Psoas muscle (tissue), 8 donors: Measurements from ENCODE around the gene CLEC16A. TPM values are rescaled to one million over a fixed set of nuclear protein-coding genes. Genes with fewer than 3 reads are reported as not detected.

Experiments
- ATAC-seq, 4 donors: fragments of 200-7000 bp; cut with Tn5 transposase; one replicate each; pipeline ENCODE4 v1.9.1; 2020; ENCODE audit warnings: moderate library complexity in 3 of 4, mild to moderate bottlenecking in 2 of 4
- DNase-seq, 2 donors: peaks; one replicate each; pipeline ENCODE4 v3.0.0-alpha.2; 2020
- H3K27ac ChIP-seq: fragments of 200-600 bp; one replicate; pipeline ENCODE4 v1.8.0; 2022
- H3K27me3 ChIP-seq, 3 donors: fragments of 200-600 bp in 1 of 3; one replicate each; pipeline versions ENCODE4 v1.6.1 to v1.8.0; 2013 to 2022; ENCODE audit warnings: low read length in 2 of 3, mild to moderate bottlenecking in 2 of 3, moderate library complexity in 1 of 3; ENCODE audit not compliant: insufficient read depth in 3 of 3
- H3K36me3 ChIP-seq, 2 donors: fragments of 200-600 bp in 1 of 2; one replicate each; pipeline versions ENCODE4 v1.6.1 to v1.8.0; 2013 to 2022; ENCODE audit warnings: low read depth in 1 of 2, mild to moderate bottlenecking in 1 of 2, moderate library complexity in 1 of 2; ENCODE audit not compliant: insufficient read depth in 1 of 2
- H3K4me1 ChIP-seq: fragments of 200-600 bp; one replicate; pipeline ENCODE4 v1.8.0; 2022
- H3K4me3 ChIP-seq: fragments of 200-600 bp; one replicate; pipeline ENCODE4 v1.8.0; 2022; ENCODE audit warnings: mild to moderate bottlenecking
- H3K9me3 ChIP-seq: fragments of 200-600 bp; one replicate; pipeline ENCODE4 v1.8.0; 2022
- WGBS, 3 donors: extraction: QIAGEN DNeasy Blood & Tissue Kit; methylation state at CpG; one replicate each; pipeline versions ENCODE4 v1.1.6 to v1.1.7; 2013; 5-methylcytosine and 5-hydroxymethylcytosine counted together
- intact Hi-C, 2 donors: fragments of 100-400 bp; cut with DNase I; formaldehyde crosslinking; loops; one replicate each; pipeline versions ENCODE4 v1.11.0 to v1.14.2; 2022
- polyA plus RNA-seq, 3 donors: library from polyadenylated mRNA; stranded (reverse); fragments of 200-250 nt; gene quantifications; one replicate each; pipeline ENCODE4 v1.2.3, GENCODE V29; 2013
- total RNA-seq, 4 donors: library from RNA; stranded (reverse); fragmentation: NEBNext Ultra II Directional in 2 of 4; extraction: Animal tissue kit (Norgen Biotek cat#: 25700) in 2 of 4; gene quantifications; one replicate each; pipeline versions ENCODE4 v1.2.1 to v1.2.4, GENCODE V29; 2021 to 2023
- TF ChIP-seq, protein P1 (sequence below): fragments of 200-600 bp; IDR thresholded peaks from one replicate; pipeline ENCODE4 v1.8.0; 2022; ENCODE audit warnings: antibody characterized with exemption
- donor health status: healthy with polysubstance abuse.
- donor health status: DM: no; HTN: no; CAD: no; lungs with moderate emphysema.
- donor health status: Bipolar disorder and iron deficiency.
- donor health status: healthy.
- donor health status: DM: yes; HTN: yes; CAD: no.
- donor health status: DM: no; HTN: no; CAD: no.
- donor health status: DM: no; HTN: no; CAD: no.
- donor health status: DM: yes; HTN: yes; CAD: no.

CLEC16A gene
- total and polyA plus RNA-seq, 7 donors, result 13.1 to 28.1 (median 21.4) TPM

DNA sequence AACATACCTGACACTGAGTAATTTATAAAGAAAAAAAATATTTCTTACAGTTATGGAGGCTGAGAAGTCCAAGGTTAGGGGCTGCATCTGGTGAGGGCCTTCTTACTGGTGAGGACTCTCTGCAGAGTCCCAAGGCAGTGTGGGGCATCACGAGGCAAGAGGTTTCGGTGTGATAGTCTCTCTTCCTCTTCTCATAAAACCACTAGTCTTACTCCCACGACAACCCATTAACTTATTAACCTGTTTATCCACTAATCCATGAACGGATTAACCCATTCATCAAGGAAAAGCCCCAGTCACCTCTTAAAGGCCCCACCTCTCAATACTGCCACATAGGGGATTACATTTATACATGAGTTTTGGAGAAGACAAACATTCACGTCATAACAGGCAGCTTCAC, 47.2 kb upstream of the CLEC16A start:
- ATAC-seq, result no peak
- Histone ChIP-seq H3K4me1 (no peaks in the 10 kb centered on the region), H3K27ac (no peak overlapping the region), H3K27me3 (no peaks in the 10 kb centered on the region), H3K9me3 (no peaks in the 10 kb centered on the region), H3K4me3 (no peak overlapping the region), H3K36me3 (peaks cover 0 to 3% of the 10 kb centered on the region in 2 donors)
- TF ChIP-seq, protein P1, sequence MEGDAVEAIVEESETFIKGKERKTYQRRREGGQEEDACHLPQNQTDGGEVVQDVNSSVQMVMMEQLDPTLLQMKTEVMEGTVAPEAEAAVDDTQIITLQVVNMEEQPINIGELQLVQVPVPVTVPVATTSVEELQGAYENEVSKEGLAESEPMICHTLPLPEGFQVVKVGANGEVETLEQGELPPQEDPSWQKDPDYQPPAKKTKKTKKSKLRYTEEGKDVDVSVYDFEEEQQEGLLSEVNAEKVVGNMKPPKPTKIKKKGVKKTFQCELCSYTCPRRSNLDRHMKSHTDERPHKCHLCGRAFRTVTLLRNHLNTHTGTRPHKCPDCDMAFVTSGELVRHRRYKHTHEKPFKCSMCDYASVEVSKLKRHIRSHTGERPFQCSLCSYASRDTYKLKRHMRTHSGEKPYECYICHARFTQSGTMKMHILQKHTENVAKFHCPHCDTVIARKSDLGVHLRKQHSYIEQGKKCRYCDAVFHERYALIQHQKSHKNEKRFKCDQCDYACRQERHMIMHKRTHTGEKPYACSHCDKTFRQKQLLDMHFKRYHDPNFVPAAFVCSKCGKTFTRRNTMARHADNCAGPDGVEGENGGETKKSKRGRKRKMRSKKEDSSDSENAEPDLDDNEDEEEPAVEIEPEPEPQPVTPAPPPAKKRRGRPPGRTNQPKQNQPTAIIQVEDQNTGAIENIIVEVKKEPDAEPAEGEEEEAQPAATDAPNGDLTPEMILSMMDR, result no peak
- WGBS, 3 donors, result 76 to 80% (median 76%) methylated on average over 5 of the region's 5 CpGs
- no peak for DNase-seq
- intact Hi-C loops, result no loop called here

DNA sequence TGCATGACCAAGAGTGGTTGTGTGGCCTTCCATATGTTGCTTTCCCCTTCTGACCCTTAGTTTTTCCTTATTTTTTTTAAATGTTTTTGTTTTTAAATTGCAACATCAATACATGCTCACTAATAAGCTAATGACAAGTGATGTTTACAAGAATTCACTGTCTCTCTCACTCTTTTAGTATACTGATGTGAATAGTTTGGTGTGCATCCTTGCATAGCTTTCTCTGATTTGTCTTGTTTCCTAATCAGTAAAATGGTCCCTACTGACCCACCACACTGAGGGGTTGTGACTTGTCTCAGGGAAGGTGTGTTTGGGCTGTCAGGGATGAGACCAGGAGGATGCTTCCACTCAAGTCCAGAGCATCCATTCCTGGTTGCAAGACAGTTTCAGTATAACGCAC, 41.4 kb upstream of the CLEC16A start:
- WGBS, 3 donors, result 93 to 100% (median 97%) methylated on average over 1 of the region's 1 CpG
- Histone ChIP-seq H3K9me3 (no peaks in the 10 kb centered on the region), H3K27ac (no peak overlapping the region), H3K27me3 (no peaks in the 10 kb centered on the region), H3K36me3 (peaks cover 0 to 12% of the 10 kb centered on the region in 2 donors), H3K4me1 (no peaks in the 10 kb centered on the region), H3K4me3 (no peak overlapping the region)
- intact Hi-C loops, result loop anchor here (5.0 to 10.0 kb wide), 2 partner anchors 66 to 138 kb away; no protein-coding TSS in a partner anchor
- ATAC-seq (no peak), DNase-seq (no peak)
- TF ChIP-seq, protein P1, result no peak

DNA sequence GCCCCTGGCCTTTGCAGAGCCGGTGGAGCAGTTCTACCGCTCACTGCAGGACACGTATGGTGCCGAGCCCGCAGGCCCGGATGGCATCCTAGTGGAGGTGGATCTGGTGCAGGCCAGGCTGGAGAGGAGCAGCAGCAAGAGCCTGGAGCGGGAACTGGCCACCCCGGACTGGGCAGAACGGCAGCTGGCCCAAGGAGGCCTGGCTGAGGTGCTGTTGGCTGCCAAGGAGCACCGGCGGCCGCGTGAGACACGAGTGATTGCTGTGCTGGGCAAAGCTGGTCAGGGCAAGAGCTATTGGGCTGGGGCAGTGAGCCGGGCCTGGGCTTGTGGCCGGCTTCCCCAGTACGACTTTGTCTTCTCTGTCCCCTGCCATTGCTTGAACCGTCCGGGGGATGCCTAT, 37.9 kb upstream of the CLEC16A start:
- intact Hi-C loops, result loop anchor here in 1 of 2 donors (10.0 kb wide), 1 partner anchor 142 kb away; no protein-coding TSS in a partner anchor
- H3K4me3 ChIP-seq, result no peak overlapping the region
- H3K4me1 ChIP-seq, result no peaks in the 10 kb centered on the region
- 86 to 92% (median 89%) methylated on average over 16 to 19 of the region's 19 CpGs for WGBS, 3 donors
- ATAC-seq (no peak), DNase-seq (no peak)
- TF ChIP-seq, protein P1, result no peak
- H3K27me3 ChIP-seq, result no peaks in the 10 kb centered on the region
- H3K27ac ChIP-seq, result no peak overlapping the region
- no peaks in the 10 kb centered on the region for H3K9me3 ChIP-seq
- peaks cover 0 to 8% of the 10 kb centered on the region in 2 donors for H3K36me3 ChIP-seq

DNA sequence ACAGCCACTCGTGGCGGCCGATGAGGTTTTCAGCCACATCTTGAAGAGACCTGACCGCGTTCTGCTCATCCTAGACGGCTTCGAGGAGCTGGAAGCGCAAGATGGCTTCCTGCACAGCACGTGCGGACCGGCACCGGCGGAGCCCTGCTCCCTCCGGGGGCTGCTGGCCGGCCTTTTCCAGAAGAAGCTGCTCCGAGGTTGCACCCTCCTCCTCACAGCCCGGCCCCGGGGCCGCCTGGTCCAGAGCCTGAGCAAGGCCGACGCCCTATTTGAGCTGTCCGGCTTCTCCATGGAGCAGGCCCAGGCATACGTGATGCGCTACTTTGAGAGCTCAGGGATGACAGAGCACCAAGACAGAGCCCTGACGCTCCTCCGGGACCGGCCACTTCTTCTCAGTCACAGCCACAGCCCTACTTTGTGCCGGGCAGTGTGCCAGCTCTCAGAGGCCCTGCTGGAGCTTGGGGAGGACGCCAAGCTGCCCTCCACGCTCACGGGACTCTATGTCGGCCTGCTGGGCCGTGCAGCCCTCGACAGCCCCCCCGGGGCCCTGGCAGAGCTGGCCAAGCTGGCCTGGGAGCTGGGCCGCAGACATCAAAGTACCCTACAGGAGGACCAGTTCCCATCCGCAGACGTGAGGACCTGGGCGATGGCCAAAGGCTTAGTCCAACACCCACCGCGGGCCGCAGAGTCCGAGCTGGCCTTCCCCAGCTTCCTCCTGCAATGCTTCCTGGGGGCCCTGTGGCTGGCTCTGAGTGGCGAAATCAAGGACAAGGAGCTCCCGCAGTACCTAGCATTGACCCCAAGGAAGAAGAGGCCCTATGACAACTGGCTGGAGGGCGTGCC, 37.2 kb upstream of the CLEC16A start:
- intact Hi-C loops, result loop anchor here in 1 of 2 donors (10.0 kb wide), 1 partner anchor 142 kb away; no protein-coding TSS in a partner anchor
- TF ChIP-seq, protein P1, result no peak
- 75 to 83% (median 75%) methylated on average over 44 to 46 of the region's 46 CpGs for WGBS, 3 donors
- Histone ChIP-seq H3K27me3 (no peaks in the 10 kb centered on the region), H3K4me1 (no peaks in the 10 kb centered on the region), H3K36me3 (peaks cover 0 to 8% of the 10 kb centered on the region in 2 donors), H3K27ac (no peak overlapping the region), H3K4me3 (no peak overlapping the region), H3K9me3 (no peaks in the 10 kb centered on the region)
- ATAC-seq (no peak), DNase-seq (no peak)
